ENCODE measurements around the gene TRAM2. TPM values are rescaled to one million over a fixed set of nuclear protein-coding genes. Genes with fewer than 3 reads are reported as not detected.

Gene TRAM2
- total and polyA plus RNA-seq, 3 donors from 2014 or later = 21.1 to 34.7 (median 26.1) TPM

DNA sequence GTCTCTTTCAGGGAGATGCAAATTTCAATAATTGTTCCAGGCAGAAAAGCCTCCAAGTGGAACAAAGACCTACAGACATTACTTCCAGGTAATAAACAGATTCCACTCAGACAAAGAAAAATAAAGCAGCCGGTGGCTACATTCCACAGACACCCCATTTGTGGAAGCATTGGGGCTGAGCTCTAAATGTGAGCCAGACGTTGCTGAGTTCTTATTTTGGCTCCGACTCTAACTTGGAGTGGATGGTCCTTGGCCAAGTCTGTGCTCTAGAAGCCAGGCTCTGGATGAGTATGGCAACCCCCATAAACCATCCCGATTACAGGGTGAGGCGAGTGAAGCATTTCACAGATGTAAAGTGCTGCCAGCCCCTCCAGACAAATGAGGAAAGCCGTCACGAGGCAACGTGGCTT, 6.6 kb downstream of the TRAM2 start:
- H3K9me3 ChIP-seq = no peaks in the 10 kb centered on the region
- no peak overlapping the region for H3K4me3 ChIP-seq
- DNase-seq = peak; percentile 23
- 49 to 74% methylated on average over 8 of the region's 8 CpGs for WGBS, 2 donors
- peak overlapping the region in 1 of 2 donors; percentile 56 for H3K27ac ChIP-seq
- TF ChIP-seq, protein P1, sequence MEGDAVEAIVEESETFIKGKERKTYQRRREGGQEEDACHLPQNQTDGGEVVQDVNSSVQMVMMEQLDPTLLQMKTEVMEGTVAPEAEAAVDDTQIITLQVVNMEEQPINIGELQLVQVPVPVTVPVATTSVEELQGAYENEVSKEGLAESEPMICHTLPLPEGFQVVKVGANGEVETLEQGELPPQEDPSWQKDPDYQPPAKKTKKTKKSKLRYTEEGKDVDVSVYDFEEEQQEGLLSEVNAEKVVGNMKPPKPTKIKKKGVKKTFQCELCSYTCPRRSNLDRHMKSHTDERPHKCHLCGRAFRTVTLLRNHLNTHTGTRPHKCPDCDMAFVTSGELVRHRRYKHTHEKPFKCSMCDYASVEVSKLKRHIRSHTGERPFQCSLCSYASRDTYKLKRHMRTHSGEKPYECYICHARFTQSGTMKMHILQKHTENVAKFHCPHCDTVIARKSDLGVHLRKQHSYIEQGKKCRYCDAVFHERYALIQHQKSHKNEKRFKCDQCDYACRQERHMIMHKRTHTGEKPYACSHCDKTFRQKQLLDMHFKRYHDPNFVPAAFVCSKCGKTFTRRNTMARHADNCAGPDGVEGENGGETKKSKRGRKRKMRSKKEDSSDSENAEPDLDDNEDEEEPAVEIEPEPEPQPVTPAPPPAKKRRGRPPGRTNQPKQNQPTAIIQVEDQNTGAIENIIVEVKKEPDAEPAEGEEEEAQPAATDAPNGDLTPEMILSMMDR (IDR thresholded peaks at IDR 0.05) = no peak
- no peak for TF ChIP-seq POLR2A (IDR thresholded peaks at IDR 0.05)
- intact Hi-C loops (cut with DNase I; ENCODE audit: low total_unique reads) = loop anchor here (10.0 kb wide), 2 partner anchors 55 to 145 kb away; partner anchors contain the start of gene EFHC1
- H3K4me1 ChIP-seq = peaks cover 58% of the 10 kb centered on the region
- H3K27me3 ChIP-seq = no peaks in the 10 kb centered on the region
- H3K36me3 ChIP-seq (ENCODE audit: low read depth, missing control alignments) = no peaks in the 10 kb centered on the region

- H3K27ac ChIP-seq = peak overlapping the region in 1 of 2 donors; percentile 48
- H3K36me3 ChIP-seq (ENCODE audit: low read depth, missing control alignments) = no peaks in the 10 kb centered on the region
- H3K9me3 ChIP-seq = no peaks in the 10 kb centered on the region
- TF ChIP-seq, protein P1 (IDR thresholded peaks at IDR 0.05) = no peak
- no peak for TF ChIP-seq POLR2A (IDR thresholded peaks at IDR 0.05)
- H3K4me3 ChIP-seq = no peak overlapping the region
- intact Hi-C loops (cut with DNase I; ENCODE audit: low total_unique reads) = no loop called here
- no peak for DNase-seq
- H3K27me3 ChIP-seq = no peaks in the 10 kb centered on the region
- 56 to 67% methylated on average over 4 of the region's 4 CpGs for WGBS, 2 donors
- H3K4me1 ChIP-seq = peaks cover 43% of the 10 kb centered on the region
Measured at GRCh38 chr6:52568320-52568719, 8.5 kb downstream of the TRAM2 start.

GRCh38 chr6:52566853-52567279, 10.0 kb downstream of the TRAM2 start:
- Histone ChIP-seq H3K4me3 (no peak overlapping the region), H3K4me1 (peaks cover 34% of the 10 kb centered on the region), H3K27ac (no peak overlapping the region), H3K36me3 (ENCODE audit: low read depth, missing control alignments) (no peaks in the 10 kb centered on the region), H3K27me3 (no peaks in the 10 kb centered on the region), H3K9me3 (no peaks in the 10 kb centered on the region)
- no peak for DNase-seq
- whole genome bisulfite sequencing, 2 donors = 71 to 74% methylated on average over 3 of the region's 3 CpGs
- intact Hi-C loops (cut with DNase I; ENCODE audit: low total_unique reads) = no loop called here
- TF ChIP-seq, protein P1 (IDR thresholded peaks at IDR 0.05) = no peak
- no peak for TF ChIP-seq POLR2A (IDR thresholded peaks at IDR 0.05)

DNA sequence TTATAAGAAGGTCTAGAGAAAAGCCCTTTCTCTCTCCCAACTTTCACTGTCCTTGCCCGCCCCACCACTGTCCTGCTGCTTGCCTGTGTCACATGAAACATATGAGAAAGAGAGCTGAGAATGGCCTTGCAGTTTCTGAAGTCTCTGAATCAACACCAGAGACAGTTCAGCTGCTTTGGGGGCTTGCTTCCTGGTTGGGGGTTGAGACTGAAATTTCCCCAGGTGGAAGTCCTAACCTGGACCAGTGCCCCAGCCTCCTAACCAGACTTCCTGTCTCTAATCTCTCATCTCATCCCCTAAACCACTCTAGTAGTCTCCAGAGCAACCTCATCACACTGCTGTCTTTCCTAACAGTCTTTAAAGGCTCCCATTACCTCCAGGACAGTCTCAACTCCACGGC, 10.7 kb downstream of the TRAM2 start:
- intact Hi-C loops (cut with DNase I; ENCODE audit: low total_unique reads) = no loop called here
- no peak overlapping the region for H3K27ac ChIP-seq
- WGBS, 2 donors = 92 to 95% methylated on average over 2 of the region's 2 CpGs

GRCh38 chr6:52564856-52565255, 12.0 kb downstream of the TRAM2 start:
- Histone ChIP-seq H3K27ac (no peak overlapping the region), H3K4me1 (peaks cover 21% of the 10 kb centered on the region), H3K27me3 (no peaks in the 10 kb centered on the region), H3K4me3 (no peak overlapping the region), H3K36me3 (ENCODE audit: low read depth, missing control alignments) (no peaks in the 10 kb centered on the region), H3K9me3 (no peaks in the 10 kb centered on the region)
- WGBS, 2 donors = 90 to 92% methylated on average over 3 of the region's 3 CpGs
- intact Hi-C loops (cut with DNase I; ENCODE audit: low total_unique reads) = no loop called here
- TF ChIP-seq, protein P1 (IDR thresholded peaks at IDR 0.05) = no peak
- TF ChIP-seq POLR2A (IDR thresholded peaks at IDR 0.05) = no peak
- DNase-seq = no peak

More for the DNA sequence above, 10.7 kb downstream of the TRAM2 start:
- no peak for TF ChIP-seq POLR2A (IDR thresholded peaks at IDR 0.05)
- TF ChIP-seq, protein P1 (IDR thresholded peaks at IDR 0.05) = no peak
- H3K27me3 ChIP-seq = no peaks in the 10 kb centered on the region
- peaks cover 34% of the 10 kb centered on the region for H3K4me1 ChIP-seq
- no peak overlapping the region for H3K4me3 ChIP-seq
- no peak for DNase-seq
- H3K9me3 ChIP-seq = no peaks in the 10 kb centered on the region
- H3K36me3 ChIP-seq (ENCODE audit: low read depth, missing control alignments) = no peaks in the 10 kb centered on the region

All from testis (tissue), 3 donors.